Nasal cavity respiratory epithelium epithelial cell of viscerocranial mucosa (primary cell): Measurements from ENCODE around the gene ZNF385B. TPM values are rescaled to one million over a fixed set of nuclear protein-coding genes. Genes with fewer than 3 reads are reported as not detected.

Experiments
- total RNA-seq: library from RNA; depleted of rRNA; stranded (reverse); fragments of >200 nt; gene quantifications from 2 replicates; pipeline ENCODE4 v1.2.3, GENCODE V29; 2014

ZNF385B gene
- 0.34 TPM in 1 of 2 replicates, not detected in the other for total RNA-seq

GRCh38 chr2:179861416-179862067 is at the start of gene ZNF385B:
TSS of gene ZNF385B (minus strand) at chr2:179861612.

Other genes starting within 250 kb of the ZNF385B start
- 29.3 and 29.4 TPM in 2 replicates for gene CWC22, start 145.7 kb upstream of the ZNF385B start, total RNA-seq